SU-DHL-6 (cell line): ENCODE measurements around the gene HECW1.

Experiments used
- EZH2phosphoT487 ChIP-seq: fragments of 200-600 bp; sonication (generic), shearing (Covaris generic); conservative IDR thresholded peaks from 2 replicates; pipeline ENCODE4 v1.6.1; 2018; ENCODE audit warnings: mild to moderate bottlenecking, antibody characterized with exemption, low read length, moderate library complexity, mixed read lengths
- TF ChIP-seq, protein P1 (sequence below): fragments of 200-600 bp; sonication (generic); IDR thresholded peaks from one replicate; pipeline ENCODE4 v1.5.1; 2017; ENCODE audit warnings: antibody characterized with exemption, mild to moderate bottlenecking, low read length, moderate library complexity; ENCODE audit not compliant: insufficient read depth, poor library complexity, severe bottlenecking

GRCh38 chr7:43589133-43589478 is 476.7 kb downstream of the HECW1 start:
- TF ChIP-seq EZH2phosphoT487 = no peak
- TF ChIP-seq, protein P1, sequence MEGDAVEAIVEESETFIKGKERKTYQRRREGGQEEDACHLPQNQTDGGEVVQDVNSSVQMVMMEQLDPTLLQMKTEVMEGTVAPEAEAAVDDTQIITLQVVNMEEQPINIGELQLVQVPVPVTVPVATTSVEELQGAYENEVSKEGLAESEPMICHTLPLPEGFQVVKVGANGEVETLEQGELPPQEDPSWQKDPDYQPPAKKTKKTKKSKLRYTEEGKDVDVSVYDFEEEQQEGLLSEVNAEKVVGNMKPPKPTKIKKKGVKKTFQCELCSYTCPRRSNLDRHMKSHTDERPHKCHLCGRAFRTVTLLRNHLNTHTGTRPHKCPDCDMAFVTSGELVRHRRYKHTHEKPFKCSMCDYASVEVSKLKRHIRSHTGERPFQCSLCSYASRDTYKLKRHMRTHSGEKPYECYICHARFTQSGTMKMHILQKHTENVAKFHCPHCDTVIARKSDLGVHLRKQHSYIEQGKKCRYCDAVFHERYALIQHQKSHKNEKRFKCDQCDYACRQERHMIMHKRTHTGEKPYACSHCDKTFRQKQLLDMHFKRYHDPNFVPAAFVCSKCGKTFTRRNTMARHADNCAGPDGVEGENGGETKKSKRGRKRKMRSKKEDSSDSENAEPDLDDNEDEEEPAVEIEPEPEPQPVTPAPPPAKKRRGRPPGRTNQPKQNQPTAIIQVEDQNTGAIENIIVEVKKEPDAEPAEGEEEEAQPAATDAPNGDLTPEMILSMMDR = no peak
